CD1c-positive myeloid dendritic cell (primary cell): ENCODE measurements around the gene POFUT2.
A peak's percentile ranks its signal among the peaks of the same experiment; 100 is the strongest.

Source experiments
- DNase-seq: peaks from one replicate; pipeline ENCODE4 v3.0.0-alpha.2; 2016; ENCODE audit errors: extremely low spot score

POFUT2 gene

GRCh38 chr21:45264146-45264911 lies 23.4 kb downstream of the POFUT2 start:
- no peak for DNase-seq

- DNase-seq: no peak
These were observed 24.2 kb downstream of the POFUT2 start for GRCh38 chr21:45263534-45263933.

- DNase-seq: no peak
These were observed 25.1 kb downstream of the POFUT2 start for GRCh38 chr21:45262616-45263015.

- DNase-seq: no peak
These were observed 25.6 kb downstream of the POFUT2 start for GRCh38 chr21:45262041-45262581.

GRCh38 chr21:45261093-45261492 lies 26.6 kb downstream of the POFUT2 start:
- peak; percentile 5 for DNase-seq

- DNase-seq: no peak
These were observed 27.4 kb downstream of the POFUT2 start for GRCh38 chr21:45260191-45260825.

- no peak for DNase-seq
These were observed 28.4 kb downstream of the POFUT2 start for GRCh38 chr21:45259206-45259840.

GRCh38 chr21:45258466-45258865 lies 29.2 kb downstream of the POFUT2 start:
- no peak for DNase-seq

GRCh38 chr21:45257673-45258341 lies 29.9 kb downstream of the POFUT2 start:
- DNase-seq: no peak

GRCh38 chr21:45256912-45257672 lies 30.6 kb downstream of the POFUT2 start:
- no peak for DNase-seq

- DNase-seq: no peak
These were observed 31.4 kb downstream of the POFUT2 start for GRCh38 chr21:45256021-45256911.

GRCh38 chr21:45255381-45256020 lies 32.2 kb downstream of the POFUT2 start:
- DNase-seq: no peak

GRCh38 chr21:45254460-45254930 lies 33.2 kb downstream of the POFUT2 start:
- DNase-seq: no peak

GRCh38 chr21:45253633-45254459 lies 33.8 kb downstream of the POFUT2 start:
- no peak for DNase-seq

- DNase-seq: no peak
These were observed 34.5 kb downstream of the POFUT2 start for GRCh38 chr21:45253180-45253579.

GRCh38 chr21:45252448-45252925 lies 35.2 kb downstream of the POFUT2 start:
- no peak for DNase-seq

GRCh38 chr21:45251635-45252447 lies 35.9 kb downstream of the POFUT2 start:
- no peak for DNase-seq
